GM12892 (cell line): ENCODE results near the gene DIMT1.

Source experiments
- POLR2A ChIP-seq: IDR thresholded peaks from 2 replicates; pipeline ENCODE4 v1.6.1; 2011; ENCODE audit warnings: low read depth, low read length, control low read depth
- POLR2AphosphoS5 ChIP-seq: IDR thresholded peaks from 2 replicates; pipeline ENCODE4 v1.6.1; 2011; ENCODE audit warnings: low read depth, low read length, control low read depth
- TAF1 ChIP-seq: IDR thresholded peaks from 2 replicates; pipeline ENCODE4 v1.6.1; 2011; ENCODE audit warnings: low read depth, mild to moderate bottlenecking, control low read depth, low read length, borderline replicate concordance

GRCh38 chr5:62341783-62342475 is 61.8 kb downstream of the DIMT1 start:
- TF ChIP-seq POLR2A (no peak), TAF1 (no peak), POLR2AphosphoS5 (no peak)
